ENCODE results near the gene TTC23.

TTC23 gene

GRCh38 chr15:99163271-99164062 lies 85.9 kb downstream of the TTC23 start:
- DNase-seq (ENCODE audit: low spot score): peak; percentile 18

- DNase-seq (ENCODE audit: low spot score): no peak
Measured at GRCh38 chr15:99158626-99159412, 90.6 kb downstream of the TTC23 start.

GRCh38 chr15:99157456-99157855 lies 91.9 kb downstream of the TTC23 start:
- no peak for DNase-seq (ENCODE audit: low spot score)

GRCh38 chr15:99155961-99156443 lies 93.4 kb downstream of the TTC23 start:
- DNase-seq (ENCODE audit: low spot score): no peak

GRCh38 chr15:99154271-99154670 lies 95.1 kb downstream of the TTC23 start:
- no peak for DNase-seq (ENCODE audit: low spot score)

GRCh38 chr15:99153026-99153535 lies 96.3 kb downstream of the TTC23 start:
- DNase-seq (ENCODE audit: low spot score): no peak

GRCh38 chr15:99151156-99151555 lies 98.2 kb downstream of the TTC23 start:
- no peak for DNase-seq (ENCODE audit: low spot score)

- no peak for DNase-seq (ENCODE audit: low spot score)
Measured at GRCh38 chr15:99149366-99149765, 100.0 kb downstream of the TTC23 start.

- no peak for DNase-seq (ENCODE audit: low spot score)
Measured at GRCh38 chr15:99148851-99149276, 100.5 kb downstream of the TTC23 start.

GRCh38 chr15:99146661-99147060 lies 102.7 kb downstream of the TTC23 start:
- no peak for DNase-seq (ENCODE audit: low spot score)

- no peak for DNase-seq (ENCODE audit: low spot score)
Measured at GRCh38 chr15:99145778-99146177, 103.6 kb downstream of the TTC23 start.

GRCh38 chr15:99145005-99145404 lies 104.4 kb downstream of the TTC23 start:
- DNase-seq (ENCODE audit: low spot score): no peak

GRCh38 chr15:99143655-99144610 lies 105.4 kb downstream of the TTC23 start:
- no peak for DNase-seq (ENCODE audit: low spot score)

- DNase-seq (ENCODE audit: low spot score): no peak
Measured at GRCh38 chr15:99143242-99143641, 106.1 kb downstream of the TTC23 start.

GRCh38 chr15:99142562-99142961 lies 106.8 kb downstream of the TTC23 start:
- no peak for DNase-seq (ENCODE audit: low spot score)

- DNase-seq (ENCODE audit: low spot score): no peak
Measured at GRCh38 chr15:99141943-99142342, 107.4 kb downstream of the TTC23 start.

GRCh38 chr15:99140590-99140989 lies 108.8 kb downstream of the TTC23 start:
- DNase-seq (ENCODE audit: low spot score): no peak

- no peak for DNase-seq (ENCODE audit: low spot score)
Measured at GRCh38 chr15:99139276-99139675, 110.1 kb downstream of the TTC23 start.

- no peak for DNase-seq (ENCODE audit: low spot score)
Measured at GRCh38 chr15:99138491-99138982, 110.8 kb downstream of the TTC23 start.

- DNase-seq (ENCODE audit: low spot score): no peak
Measured at GRCh38 chr15:99137877-99138276, 111.5 kb downstream of the TTC23 start.

GRCh38 chr15:99137111-99137546 lies 112.3 kb downstream of the TTC23 start:
- DNase-seq (ENCODE audit: low spot score): no peak

All from ecto neural progenitor cell (in vitro differentiated cells).